GM12873 (cell line): ENCODE results near the gene CYFIP1.

Source experiments
- CTCF ChIP-seq: IDR thresholded peaks from 2 replicates; pipeline ENCODE4 v1.5.1; 2012; ENCODE audit warnings: low read depth, mild to moderate bottlenecking, moderate library complexity, low read length, control low read depth; ENCODE audit not compliant: insufficient read depth; ENCODE audit errors: missing control alignments

CYFIP1 gene

GRCh38 chr15:22958487-22959280 is 21.5 kb downstream of the CYFIP1 start:
- TF ChIP-seq CTCF = no peak

GRCh38 chr15:22956978-22957260 is 23.2 kb downstream of the CYFIP1 start:
- no peak for TF ChIP-seq CTCF

GRCh38 chr15:22956257-22956977 is 23.8 kb downstream of the CYFIP1 start:
- no peak for TF ChIP-seq CTCF

- TF ChIP-seq CTCF = no peak
Observed at GRCh38 chr15:22955544-22956119, 24.5 kb downstream of the CYFIP1 start.

GRCh38 chr15:22954798-22955543 is 25.2 kb downstream of the CYFIP1 start:
- no peak for TF ChIP-seq CTCF

- TF ChIP-seq CTCF = no peak
Observed at GRCh38 chr15:22954326-22954725, 25.8 kb downstream of the CYFIP1 start.
